ENCODE measurements around the gene GABRD.

The GABRD gene

DNA sequence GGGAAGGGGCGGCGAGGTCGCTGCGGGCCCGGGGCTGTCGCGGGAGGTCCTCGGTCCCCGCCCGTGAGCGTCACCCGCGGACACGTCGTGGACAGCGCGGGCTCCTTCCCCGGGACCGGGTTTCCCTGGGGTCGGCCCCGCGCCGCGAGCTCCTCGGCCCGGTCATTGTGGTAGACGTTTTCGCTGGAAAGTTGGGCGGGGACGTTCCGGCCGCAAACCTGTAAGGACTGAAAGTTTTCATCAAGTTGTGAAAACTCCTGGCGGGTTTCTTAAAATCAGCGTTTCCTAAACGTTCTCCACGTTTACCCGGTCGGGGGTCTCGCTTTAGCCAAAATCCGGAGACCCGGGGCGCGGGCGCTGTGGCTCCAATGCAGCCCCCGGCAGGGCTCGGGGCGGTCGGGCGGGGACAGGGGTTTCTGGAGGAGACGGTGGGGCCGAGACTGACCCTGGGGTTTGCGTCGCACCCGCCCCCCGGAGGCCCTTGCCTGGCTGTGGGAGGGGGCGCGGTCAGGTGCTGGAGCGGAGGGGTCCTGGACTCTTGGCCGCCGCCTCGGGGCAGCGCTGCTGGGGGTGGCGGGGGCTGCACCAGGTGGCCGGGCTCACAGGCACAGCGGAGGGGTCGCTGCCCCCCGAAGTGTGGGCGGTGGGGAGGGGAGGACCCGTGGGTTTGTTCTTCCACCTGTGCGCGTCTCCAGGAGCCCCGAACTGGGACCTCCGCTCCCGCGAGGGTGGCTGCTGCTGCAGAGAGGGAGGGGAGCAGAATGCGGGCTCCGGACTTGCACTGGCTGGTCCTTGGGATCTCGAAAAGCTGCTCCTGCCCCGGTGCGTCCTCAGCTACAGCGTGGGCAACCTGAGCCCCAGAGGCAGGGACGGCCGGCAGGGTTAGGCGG, 31.9 kb downstream of the GABRD start:
- DNase-seq: no peak

DNA sequence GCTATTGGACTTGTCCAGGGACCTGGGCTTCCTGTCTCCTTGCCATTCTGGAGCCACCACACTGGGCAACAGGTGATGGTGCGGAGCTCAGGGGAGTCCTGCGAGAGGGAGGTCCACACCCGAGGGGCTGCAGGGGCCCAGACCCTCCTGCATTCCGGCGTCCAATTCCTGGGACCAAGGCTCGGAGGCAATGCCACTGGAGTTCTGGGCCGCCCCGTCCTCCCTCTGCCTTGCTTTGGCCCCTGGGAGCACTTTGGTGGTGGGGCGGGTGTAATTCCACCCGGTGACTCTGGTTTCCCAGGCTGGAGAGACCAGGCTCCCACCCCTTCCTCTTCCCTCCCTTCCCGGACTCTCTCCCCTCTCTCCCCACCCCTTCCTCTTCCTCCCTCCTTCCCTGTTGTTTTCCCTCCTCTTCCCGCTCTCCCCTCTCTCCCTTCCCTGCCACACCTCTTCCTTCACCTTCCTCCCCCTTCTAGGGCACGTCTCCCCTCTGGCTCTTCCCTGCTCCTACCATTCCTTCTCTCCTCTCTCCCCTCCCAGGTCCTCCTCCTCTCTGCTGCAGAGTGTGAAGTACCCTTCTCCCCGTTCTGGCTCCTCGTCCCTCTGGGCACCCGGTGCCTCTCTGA, 33.0 kb downstream of the GABRD start:
- no peak for DNase-seq

DNA sequence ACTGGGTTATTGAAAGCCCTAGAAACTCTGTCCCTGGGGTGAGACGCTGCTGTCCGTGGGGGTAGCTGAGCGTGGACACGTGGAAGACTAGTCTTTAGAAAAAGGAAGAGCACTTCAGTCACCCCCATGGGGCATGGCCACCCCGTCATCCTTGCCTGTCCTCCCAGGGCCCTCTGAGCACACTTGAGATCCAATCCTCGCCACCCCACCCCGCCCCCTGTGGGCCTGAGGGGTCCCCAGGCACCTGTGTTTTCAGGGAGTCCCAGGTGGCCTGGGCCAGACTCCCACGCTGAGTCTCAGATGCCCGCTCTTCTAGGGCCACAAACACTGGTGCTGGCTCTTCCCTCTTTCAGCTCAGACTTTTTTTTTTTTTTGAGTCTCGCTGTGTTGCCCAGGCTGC, 33.6 kb downstream of the GABRD start:
- DNase-seq: no peak

DNA sequence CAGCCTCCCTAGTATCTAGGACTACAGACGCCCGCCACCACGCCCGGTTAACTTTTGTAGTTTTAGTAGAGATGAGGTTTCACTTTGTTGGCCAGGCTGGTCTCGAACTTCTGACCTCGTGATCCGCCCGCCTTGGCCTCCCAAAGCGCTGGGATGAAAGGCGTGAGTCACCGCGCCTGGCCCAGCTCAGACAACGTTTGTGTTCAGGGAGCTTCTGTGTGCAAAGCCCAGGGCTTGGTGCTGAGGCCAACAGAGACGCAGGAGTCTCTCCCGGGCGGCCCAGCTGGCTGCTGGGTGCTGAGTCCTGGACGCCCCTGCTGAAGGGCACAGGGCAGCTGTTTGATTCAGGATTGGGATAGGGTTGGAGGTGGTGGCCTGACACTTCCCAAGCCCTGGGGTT, 34.1 kb downstream of the GABRD start:
- no peak for DNase-seq

DNA sequence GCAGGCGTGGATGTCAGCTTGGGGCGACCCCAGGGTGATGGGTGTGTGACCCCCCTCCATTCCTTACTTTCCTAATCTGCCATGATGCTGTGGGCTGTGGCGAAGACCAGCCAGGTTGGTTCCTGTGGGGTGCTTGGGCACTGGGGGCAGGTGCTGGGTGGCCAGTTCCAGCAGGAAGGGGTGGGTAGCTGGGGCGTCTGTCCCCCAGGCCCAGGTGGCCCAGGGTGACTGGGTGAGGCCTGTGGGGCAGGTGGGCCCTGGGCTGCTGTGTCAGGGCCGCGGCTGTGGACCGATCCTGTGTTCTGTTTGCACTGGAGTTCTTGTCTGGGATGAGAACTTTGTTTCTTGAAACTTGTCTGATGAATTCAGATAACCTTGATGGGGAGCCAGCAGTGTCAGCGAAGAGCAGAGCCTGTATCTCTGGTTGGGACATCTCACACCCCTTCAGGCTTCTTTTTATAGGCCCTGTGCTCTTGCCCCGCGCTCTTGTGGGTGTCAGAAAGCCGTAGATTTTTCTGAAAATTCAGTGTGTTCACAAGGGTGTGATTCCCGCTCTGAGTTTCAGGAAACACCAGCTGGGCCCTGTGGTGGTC, 34.7 kb downstream of the GABRD start:
- no peak for DNase-seq

DNA sequence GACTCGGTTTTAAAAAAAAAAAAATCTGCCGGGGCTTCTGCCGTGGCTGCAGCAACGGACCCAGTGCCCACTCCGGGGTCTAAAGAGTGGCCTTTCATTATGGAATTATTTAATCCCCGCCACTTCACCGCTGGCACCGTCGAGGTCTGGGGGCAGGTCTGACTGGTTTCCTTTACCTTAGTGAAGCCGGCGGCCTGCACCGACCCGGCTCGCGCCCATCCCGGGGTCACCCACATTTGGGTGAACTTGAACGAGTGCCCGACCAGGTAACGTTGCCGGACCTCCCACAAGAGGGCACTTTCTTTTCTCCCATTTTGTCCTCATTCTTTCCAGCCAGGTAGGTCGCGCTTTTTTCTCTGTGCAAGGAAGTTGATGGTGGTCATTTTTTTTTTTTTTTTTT, 35.4 kb downstream of the GABRD start:
- no peak for DNase-seq

DNA sequence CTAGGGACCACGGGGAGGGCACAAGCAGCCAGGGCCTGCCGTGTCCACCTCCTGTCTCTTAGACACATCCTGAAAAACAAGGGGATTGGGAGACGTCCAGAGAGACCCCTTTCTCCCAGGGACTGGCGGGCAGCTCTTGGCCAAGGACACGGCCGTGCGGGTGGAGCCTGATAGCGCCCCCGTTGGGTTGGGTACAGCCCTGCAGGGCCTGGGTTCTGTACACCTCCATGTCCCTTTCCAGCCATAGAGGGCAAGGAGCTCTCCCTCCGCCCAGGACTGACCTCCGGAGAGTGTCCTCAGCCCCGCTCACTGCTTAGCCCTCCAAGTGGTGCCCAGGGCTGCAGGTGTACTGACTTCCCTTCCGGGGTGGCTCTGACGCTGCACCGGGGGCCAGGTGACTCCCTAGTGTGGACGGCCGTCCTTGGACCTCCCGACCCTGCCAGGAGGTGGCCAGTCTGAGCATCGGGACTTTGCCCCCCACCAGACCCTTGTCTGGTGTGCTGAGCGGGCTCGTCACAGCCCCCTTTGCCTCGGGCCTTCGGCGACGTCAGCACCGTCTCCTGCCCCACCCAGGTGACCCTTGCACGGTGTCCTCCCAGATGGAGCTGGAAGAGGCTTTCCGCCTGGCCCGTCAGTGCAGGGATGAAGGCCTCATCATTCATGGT, 36.9 kb downstream of the GABRD start:
- no peak for DNase-seq

DNA sequence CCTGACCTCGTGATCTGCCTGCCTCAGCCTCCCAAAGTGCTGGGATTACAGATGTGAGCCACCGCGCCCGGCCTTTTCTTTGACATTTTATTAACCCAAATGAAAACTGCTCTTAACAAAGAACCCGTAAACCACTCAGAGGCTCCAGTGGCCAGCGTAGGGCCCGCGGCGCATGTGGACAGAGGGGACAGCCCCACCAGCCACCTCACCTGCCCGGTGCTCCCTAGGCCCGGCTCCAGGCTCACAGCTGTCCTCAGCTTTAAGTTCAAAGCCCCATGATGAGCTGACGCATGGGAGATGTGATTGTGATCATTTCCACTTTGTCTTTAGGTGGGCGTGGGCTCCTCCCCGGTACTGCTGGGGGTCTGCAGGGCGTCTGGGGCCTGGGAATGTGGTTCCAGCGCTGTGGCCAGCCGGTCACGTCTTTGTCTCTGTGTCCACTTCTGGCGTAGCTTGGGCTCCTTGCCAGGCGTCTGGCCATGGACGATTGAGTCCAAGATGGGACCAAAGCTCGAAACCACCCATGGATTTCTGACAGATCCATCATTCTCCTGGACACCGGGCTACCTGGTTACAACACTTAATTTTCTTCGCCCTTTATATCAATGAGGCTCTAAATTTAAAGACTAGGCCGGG, 37.9 kb downstream of the GABRD start:
- DNase-seq: no peak

DNA sequence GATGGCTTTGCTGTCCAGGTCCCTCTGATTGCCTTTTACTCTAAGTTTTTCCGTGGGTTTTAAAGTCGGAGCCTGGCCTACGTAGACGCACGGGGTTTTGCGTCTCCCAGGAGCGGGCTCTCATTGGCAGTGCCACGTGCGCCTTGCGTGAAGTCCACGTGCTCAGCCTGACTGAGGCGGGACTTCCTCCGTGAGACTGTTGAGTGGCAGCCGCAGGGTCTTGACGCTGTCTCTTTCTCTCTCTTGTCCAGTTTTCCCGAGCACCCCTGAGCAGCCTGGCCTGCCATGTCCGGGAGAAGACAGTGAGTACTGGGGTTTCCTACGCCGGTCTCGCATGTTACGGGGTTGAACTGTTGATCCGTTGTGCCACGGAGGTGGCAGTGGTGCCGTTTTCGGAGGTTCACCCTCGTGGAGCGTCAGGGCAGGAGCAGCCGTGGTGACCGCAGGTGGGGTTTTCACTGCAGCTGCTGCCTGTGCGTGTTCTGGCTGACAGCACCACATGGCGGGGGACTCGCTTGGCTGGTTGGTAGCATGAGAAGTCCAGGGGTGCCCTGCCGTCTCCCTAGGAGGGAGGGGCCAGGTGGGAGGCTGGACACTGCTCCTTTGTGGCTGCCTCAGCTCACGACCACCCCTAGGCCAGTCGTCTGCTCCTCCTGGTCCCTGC, 40.3 kb downstream of the GABRD start:
- DNase-seq: no peak

DNA sequence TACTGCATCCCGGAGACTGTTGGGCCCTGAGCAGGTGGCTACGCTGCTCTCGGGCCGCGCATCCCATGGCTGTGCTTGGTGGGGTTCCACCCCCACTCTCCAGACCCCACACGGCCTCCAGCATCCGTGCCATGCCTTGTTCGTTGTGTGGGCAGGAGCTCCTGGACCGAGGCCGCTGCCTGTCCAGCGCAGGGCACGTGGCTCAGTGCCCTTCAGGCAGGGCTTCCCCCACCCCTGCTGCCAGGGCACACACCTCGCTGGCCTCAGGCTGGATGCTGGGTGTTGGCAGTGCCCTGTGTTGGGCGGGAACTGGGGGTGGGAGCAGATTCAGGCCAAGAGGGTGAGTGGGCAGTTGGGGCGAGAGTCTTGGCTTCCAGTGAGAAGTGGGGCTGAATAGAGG, 40.9 kb downstream of the GABRD start:
- DNase-seq: peak in 1 of 56 donors; percentile 32

DNA sequence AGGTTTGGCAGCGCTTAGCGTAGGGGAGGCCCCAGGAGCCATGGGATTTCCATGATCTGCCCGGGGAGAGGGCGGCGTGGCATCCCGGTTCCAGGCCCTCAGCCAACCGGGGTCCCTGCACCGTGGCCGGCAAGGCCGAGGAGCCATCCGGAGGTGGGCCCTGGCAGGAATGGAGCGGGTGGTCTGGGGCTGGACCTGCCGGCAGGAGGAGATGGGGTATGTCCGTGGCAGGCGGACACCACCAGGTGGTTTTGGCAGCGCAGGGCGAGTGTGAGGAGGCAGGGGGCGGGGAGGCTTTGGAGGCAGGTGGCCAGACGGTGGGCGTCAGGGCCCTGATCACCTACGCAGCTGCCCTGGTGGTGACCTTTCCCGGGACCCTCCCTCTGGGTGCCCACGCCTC, 41.4 kb downstream of the GABRD start:
- no peak for DNase-seq

DNA sequence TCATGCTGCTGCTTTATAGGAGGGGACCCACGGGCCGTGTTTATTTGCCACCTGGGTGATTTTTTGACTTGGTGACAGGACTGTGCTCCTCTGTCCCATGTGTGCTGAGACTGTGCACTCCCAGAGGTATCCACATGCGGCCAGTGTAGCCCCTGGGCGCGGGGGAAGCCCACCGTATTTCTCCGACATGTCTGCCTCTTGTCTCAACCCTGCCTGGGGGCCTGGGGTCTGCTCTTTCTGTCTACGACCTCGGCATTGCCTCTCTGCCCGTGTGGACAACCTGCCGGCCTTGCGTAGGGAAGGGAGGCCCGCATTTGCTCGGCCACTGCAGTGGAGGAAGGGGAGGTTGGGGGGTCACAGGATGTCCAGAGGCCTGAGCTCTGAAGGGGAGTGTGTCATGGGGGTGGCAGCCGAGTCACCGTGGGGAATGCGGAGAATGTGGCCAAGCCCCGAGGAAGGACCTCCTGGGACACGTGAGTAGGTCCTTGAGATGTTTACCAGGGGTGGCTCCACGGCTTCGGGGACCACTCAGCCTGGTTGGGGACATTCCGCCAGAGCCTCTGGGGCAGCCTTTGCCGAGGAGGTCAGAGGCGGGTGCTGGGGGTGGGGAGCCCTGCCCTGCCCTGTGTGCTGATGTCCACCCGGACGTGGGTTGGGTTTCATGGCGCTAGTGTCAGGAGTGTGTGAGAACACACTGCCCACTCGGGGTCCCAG, 42.1 kb downstream of the GABRD start:
- DNase-seq: no peak

DNA sequence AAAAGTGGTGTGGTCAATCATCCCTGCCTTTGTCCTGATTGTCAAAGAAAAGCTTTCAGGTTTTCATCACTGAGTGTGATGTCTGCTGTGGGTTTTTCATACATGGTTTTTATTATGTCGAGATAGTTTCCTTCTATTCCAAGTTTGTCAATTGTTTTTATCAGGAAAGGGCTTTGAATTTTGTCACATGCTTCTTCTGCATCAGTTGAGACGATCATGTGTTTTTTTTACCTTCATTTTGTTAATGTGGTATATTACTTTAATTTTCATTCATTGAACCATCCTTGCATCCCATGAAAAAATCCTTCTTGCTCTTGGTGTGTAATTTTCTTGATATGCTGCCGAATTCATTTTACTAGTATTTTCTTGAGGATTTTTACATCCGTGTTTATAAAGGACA, 46.6 kb downstream of the GABRD start:
- no peak for DNase-seq

DNA sequence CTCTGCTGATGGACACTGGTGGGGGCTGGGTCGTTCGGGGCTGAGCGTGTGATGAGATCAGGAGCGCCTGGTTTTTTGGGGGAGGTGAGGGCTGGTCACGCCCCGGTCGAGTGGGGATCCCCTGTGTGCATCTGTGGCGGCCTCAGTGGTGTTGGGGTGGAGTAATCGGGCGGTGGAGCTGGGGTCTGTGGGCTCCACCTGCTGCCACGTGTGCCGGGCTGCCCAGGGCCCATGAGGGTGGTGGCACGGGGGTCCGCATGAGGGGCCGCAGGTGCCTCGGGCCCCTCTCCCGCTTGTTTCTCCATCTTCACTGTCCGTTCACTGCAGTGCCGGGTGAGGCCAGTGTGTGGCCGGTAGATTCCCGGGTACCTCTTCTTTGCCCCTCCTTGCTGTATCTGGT, 48.2 kb downstream of the GABRD start:
- no peak for DNase-seq

DNA sequence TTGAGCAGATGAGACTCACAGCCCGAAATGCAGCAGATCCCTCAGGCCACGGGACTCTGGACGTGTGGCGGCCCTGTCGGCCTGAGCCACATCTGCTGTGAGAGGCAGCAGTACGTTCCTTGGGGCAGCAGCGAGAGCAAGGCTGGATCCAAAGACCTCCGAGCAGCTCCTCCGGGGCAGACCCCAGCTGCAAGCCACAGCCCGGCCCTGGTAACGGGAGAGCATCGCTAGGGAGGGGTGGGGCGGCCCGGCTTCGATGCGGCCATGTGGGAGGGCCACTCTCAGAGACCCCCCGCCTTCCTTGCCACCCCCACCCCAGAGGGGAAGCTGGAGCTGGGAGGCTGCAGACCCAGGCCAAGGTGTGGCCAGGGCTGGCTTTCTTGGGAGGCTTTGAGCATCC, 48.8 kb downstream of the GABRD start:
- no peak for DNase-seq

DNA sequence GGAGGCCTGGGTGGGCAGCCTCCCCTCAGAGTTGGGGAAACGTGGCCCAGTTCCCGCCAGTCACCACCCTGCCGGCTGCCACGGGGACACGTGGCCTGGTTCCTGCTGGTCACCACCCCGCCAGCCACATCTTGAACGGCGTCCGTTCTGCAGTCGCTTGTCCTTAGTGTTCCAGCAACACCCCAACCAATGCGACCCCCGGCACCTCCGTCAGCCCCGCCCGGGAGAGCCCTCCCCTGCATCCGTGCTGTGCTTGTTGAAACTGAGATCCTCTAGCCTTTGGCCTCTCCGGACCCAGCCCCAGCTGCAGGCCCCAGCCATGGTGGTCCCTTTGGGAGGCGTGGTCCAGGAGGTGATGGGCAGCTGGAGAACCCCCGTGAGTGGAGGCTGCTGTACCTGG, 49.8 kb downstream of the GABRD start:
- no peak for DNase-seq

DNA sequence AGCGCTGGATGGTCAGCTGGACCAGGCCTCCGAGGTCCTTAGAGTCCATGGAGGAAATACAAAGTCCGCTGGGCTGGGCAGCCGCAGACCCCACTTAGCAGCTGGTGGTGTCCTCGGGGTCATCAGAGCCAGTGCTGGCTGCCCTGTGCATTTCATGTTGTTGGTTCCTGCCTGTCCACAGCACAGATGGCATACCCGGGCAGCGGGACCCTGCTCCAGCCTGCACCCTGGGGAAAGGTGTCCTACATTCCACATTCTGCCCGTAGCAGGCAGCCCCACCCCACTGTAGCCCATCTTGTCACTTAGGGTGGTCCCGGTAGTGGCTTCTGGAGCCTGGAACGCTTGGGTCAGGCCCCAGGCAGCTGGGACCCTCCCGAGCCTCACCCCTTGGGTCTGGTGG, 50.9 kb downstream of the GABRD start:
- DNase-seq: no peak

DNA sequence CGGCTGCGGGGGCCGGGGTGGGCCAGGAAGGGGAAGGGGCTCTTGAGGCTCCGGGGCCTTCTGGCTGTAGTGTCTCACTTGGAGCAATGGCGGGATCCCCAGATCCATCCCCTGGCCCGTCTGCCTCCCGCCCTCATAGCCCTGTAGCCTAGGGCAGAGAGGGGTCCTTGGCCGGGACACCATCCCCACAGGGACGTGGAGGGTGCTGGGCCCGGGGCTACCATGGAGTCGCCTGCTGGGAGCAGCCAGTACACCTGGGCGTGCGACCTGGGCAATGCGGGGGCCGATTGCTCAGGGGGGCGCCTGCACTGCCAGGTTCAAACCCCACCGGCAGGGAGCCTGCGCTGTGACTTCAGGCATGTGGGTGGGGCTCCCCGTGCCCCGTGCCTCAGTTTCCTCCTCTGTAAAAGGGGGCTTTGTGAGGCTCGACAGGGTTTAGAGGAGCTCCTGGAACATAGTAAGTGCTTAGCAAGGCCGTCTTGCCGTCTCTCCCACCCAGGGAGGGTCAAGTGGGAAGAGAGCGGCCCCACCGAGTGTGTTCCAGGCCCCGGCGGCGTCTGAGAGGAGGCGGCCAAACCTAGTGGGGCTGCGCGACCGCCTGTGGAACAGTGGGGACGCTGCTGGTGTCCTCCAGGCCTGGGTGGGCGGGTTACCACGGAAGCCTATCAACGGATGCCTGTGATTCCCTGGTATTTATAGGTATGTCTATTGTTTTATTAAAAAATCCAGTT, 51.8 kb downstream of the GABRD start:
- no peak for DNase-seq

DNA sequence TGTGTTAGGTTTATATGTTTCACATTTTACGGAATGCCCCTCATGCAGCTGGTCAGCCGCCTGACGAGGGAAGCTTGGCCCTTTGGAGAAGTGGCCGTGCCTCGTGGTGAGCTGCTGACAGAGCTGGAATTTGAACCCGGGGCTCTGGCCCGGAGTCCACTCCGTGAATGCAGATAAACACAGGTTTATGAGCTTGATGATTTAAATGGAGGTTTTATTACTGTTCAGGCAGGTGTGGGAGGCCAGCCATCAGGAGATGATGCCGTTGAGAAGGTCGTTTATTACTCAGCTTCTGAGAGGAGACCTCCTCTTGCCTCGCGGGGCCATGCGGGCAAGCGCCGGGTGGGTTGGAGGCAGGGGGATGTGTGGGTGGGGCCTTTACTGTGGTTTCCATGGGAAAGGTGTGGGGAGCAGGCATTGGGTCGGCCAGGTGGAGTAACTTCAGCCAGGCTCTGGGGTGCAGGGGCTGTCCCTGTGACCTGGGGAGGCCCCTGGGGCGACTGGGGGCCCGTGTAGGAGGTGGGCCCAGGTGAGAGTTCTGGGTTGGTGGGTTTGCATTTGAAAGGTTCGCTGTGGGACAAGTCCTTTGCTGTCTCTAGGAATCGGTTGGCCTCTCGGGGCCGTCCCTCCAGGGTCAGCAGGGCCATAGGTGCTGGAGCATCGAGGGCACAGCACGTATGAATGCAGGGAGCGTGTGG, 53.1 kb downstream of the GABRD start:
- DNase-seq: no peak
